ENCODE results near the gene NDUFV1.

NDUFV1 gene

GRCh38 chr11:67640758-67641337, 34.1 kb downstream of the NDUFV1 start:
- no peak for DNase-seq

- DNase-seq, result no peak
Measured at GRCh38 chr11:67641338-67642172, 34.8 kb downstream of the NDUFV1 start.

GRCh38 chr11:67642173-67643120, 35.7 kb downstream of the NDUFV1 start:
- no peak for DNase-seq

GRCh38 chr11:67644042-67644441, 37.3 kb downstream of the NDUFV1 start:
- DNase-seq, result no peak

- DNase-seq, result no peak
Measured at GRCh38 chr11:67644472-67645418, 38.0 kb downstream of the NDUFV1 start.

GRCh38 chr11:67645521-67646461, 39.1 kb downstream of the NDUFV1 start:
- DNase-seq, result no peak

GRCh38 chr11:67646535-67647336, 40.0 kb downstream of the NDUFV1 start:
- DNase-seq, result no peak

- no peak for DNase-seq
Measured at GRCh38 chr11:67647471-67647870, 40.7 kb downstream of the NDUFV1 start.

GRCh38 chr11:67648140-67648795, 41.5 kb downstream of the NDUFV1 start:
- DNase-seq, result no peak

- DNase-seq, result no peak
Measured at GRCh38 chr11:67648796-67649613, 42.3 kb downstream of the NDUFV1 start.

- DNase-seq, result no peak
Measured at GRCh38 chr11:67649634-67650510, 43.1 kb downstream of the NDUFV1 start.

- DNase-seq, result no peak
Measured at GRCh38 chr11:67651976-67652781, 45.4 kb downstream of the NDUFV1 start.

GRCh38 chr11:67652965-67653845, 46.5 kb downstream of the NDUFV1 start:
- no peak for DNase-seq

- no peak for DNase-seq
Measured at GRCh38 chr11:67654225-67654624, 47.5 kb downstream of the NDUFV1 start.

- DNase-seq, result no peak
Measured at GRCh38 chr11:67656278-67656922, 49.7 kb downstream of the NDUFV1 start.

All from SHP77 treated with DMSO at 0.1 percent for 48 hours (cell line).